Activated T-cell treated with anti-CD3 and anti-CD28 coated beads, Interleukin-2, amount 50 U/mL, for 24 hours (primary cell): ENCODE measurements around the gene SEMA5A.

Experiments used
- DNase-seq: peaks from one replicate; pipeline ENCODE4 v3.0.0-alpha.2; 2020
- H3K27ac Mint-ChIP-seq: 2 replicates; pipeline ENCODE4 v1.8.0; 2020; ENCODE audit warnings: mild to moderate bottlenecking, mixed read lengths
- H3K27me3 Mint-ChIP-seq: 2 replicates; pipeline ENCODE4 v1.8.0; 2020; ENCODE audit warnings: mixed read lengths
- H3K36me3 Mint-ChIP-seq: 2 replicates; pipeline ENCODE4 v1.8.0; 2020; ENCODE audit warnings: low read depth, mixed read lengths
- H3K4me1 Mint-ChIP-seq: 2 replicates; pipeline ENCODE4 v1.8.0; 2020; ENCODE audit warnings: low read depth, mixed read lengths
- H3K4me3 Mint-ChIP-seq: 2 replicates; pipeline ENCODE4 v1.8.0; 2020; ENCODE audit warnings: mild to moderate bottlenecking, moderate library complexity, mixed read lengths
- H3K9me3 Mint-ChIP-seq: 2 replicates; pipeline ENCODE4 v1.8.0; 2020; ENCODE audit warnings: mixed read lengths

The SEMA5A gene

GRCh38 chr5:9483779-9484178 lies 62.1 kb downstream of the SEMA5A start:
- Mint-ChIP-seq H3K27ac (no peak overlapping the region), H3K9me3 (peaks cover 8% of the 10 kb centered on the region), H3K4me3 (no peak overlapping the region), H3K36me3 (no peaks in the 10 kb centered on the region), H3K4me1 (no peaks in the 10 kb centered on the region), H3K27me3 (no peaks in the 10 kb centered on the region)
- no peak for DNase-seq

- H3K4me3 Mint-ChIP-seq = no peak overlapping the region
- peaks cover 12% of the 10 kb centered on the region for H3K9me3 Mint-ChIP-seq
- H3K27ac Mint-ChIP-seq = no peak overlapping the region
Observed at GRCh38 chr5:9483243-9483642, 62.6 kb downstream of the SEMA5A start.

GRCh38 chr5:9482381-9482780 lies 63.5 kb downstream of the SEMA5A start:
- no peak for DNase-seq
- H3K36me3 Mint-ChIP-seq = no peaks in the 10 kb centered on the region
- no peak overlapping the region for H3K27ac Mint-ChIP-seq
- H3K4me3 Mint-ChIP-seq = no peak overlapping the region
- no peaks in the 10 kb centered on the region for H3K27me3 Mint-ChIP-seq
- H3K9me3 Mint-ChIP-seq = peaks cover 13% of the 10 kb centered on the region
- no peaks in the 10 kb centered on the region for H3K4me1 Mint-ChIP-seq

More at GRCh38 chr5:9483243-9483642, 62.6 kb downstream of the SEMA5A start:
- no peak for DNase-seq
- no peaks in the 10 kb centered on the region for H3K36me3 Mint-ChIP-seq
- no peaks in the 10 kb centered on the region for H3K27me3 Mint-ChIP-seq
- no peaks in the 10 kb centered on the region for H3K4me1 Mint-ChIP-seq

- Mint-ChIP-seq H3K4me1 (no peaks in the 10 kb centered on the region), H3K27me3 (no peaks in the 10 kb centered on the region), H3K36me3 (no peaks in the 10 kb centered on the region), H3K4me3 (no peak overlapping the region), H3K9me3 (peaks cover 22% of the 10 kb centered on the region), H3K27ac (no peak overlapping the region)
- no peak for DNase-seq
Observed at GRCh38 chr5:9480499-9480898, 65.4 kb downstream of the SEMA5A start.

- no peak for DNase-seq
- H3K36me3 Mint-ChIP-seq = no peaks in the 10 kb centered on the region
- H3K9me3 Mint-ChIP-seq = peaks cover 22% of the 10 kb centered on the region
- H3K4me3 Mint-ChIP-seq = no peak overlapping the region
- H3K27me3 Mint-ChIP-seq = no peaks in the 10 kb centered on the region
- H3K4me1 Mint-ChIP-seq = no peaks in the 10 kb centered on the region
- no peak overlapping the region for H3K27ac Mint-ChIP-seq
Observed at GRCh38 chr5:9479990-9480389, 65.9 kb downstream of the SEMA5A start.

- H3K36me3 Mint-ChIP-seq = no peaks in the 10 kb centered on the region
- H3K4me3 Mint-ChIP-seq = no peak overlapping the region
- no peak for DNase-seq
- H3K9me3 Mint-ChIP-seq = peaks cover 24% of the 10 kb centered on the region
- H3K27ac Mint-ChIP-seq = no peak overlapping the region
- H3K27me3 Mint-ChIP-seq = no peaks in the 10 kb centered on the region
- no peaks in the 10 kb centered on the region for H3K4me1 Mint-ChIP-seq
Observed at GRCh38 chr5:9479361-9479760, 66.5 kb downstream of the SEMA5A start.

- Mint-ChIP-seq H3K36me3 (no peaks in the 10 kb centered on the region), H3K4me3 (no peak overlapping the region), H3K27ac (no peak overlapping the region), H3K9me3 (peaks cover 21% of the 10 kb centered on the region), H3K4me1 (no peaks in the 10 kb centered on the region), H3K27me3 (no peaks in the 10 kb centered on the region)
- DNase-seq = no peak
Observed at GRCh38 chr5:9477537-9477936, 68.3 kb downstream of the SEMA5A start.

- H3K27ac Mint-ChIP-seq = no peak overlapping the region
- H3K4me1 Mint-ChIP-seq = no peaks in the 10 kb centered on the region
- peaks cover 24% of the 10 kb centered on the region for H3K9me3 Mint-ChIP-seq
- no peaks in the 10 kb centered on the region for H3K36me3 Mint-ChIP-seq
- no peak overlapping the region for H3K4me3 Mint-ChIP-seq
- DNase-seq = no peak
- H3K27me3 Mint-ChIP-seq = no peaks in the 10 kb centered on the region
Observed at GRCh38 chr5:9474219-9475002, 71.5 kb downstream of the SEMA5A start.

GRCh38 chr5:9473624-9474023 lies 72.3 kb downstream of the SEMA5A start:
- Mint-ChIP-seq H3K27me3 (no peaks in the 10 kb centered on the region), H3K4me1 (no peaks in the 10 kb centered on the region), H3K9me3 (peaks cover 20% of the 10 kb centered on the region), H3K36me3 (no peaks in the 10 kb centered on the region), H3K4me3 (no peak overlapping the region), H3K27ac (no peak overlapping the region)
- no peak for DNase-seq

GRCh38 chr5:9470410-9470809 lies 75.5 kb downstream of the SEMA5A start:
- Mint-ChIP-seq H3K36me3 (no peaks in the 10 kb centered on the region), H3K9me3 (peaks cover 5% of the 10 kb centered on the region), H3K4me3 (no peak overlapping the region), H3K27ac (no peak overlapping the region), H3K27me3 (no peaks in the 10 kb centered on the region), H3K4me1 (no peaks in the 10 kb centered on the region)
- no peak for DNase-seq

GRCh38 chr5:9468060-9468388 lies 77.9 kb downstream of the SEMA5A start:
- Mint-ChIP-seq H3K4me1 (no peaks in the 10 kb centered on the region), H3K9me3 (peaks cover 3% of the 10 kb centered on the region), H3K27me3 (no peaks in the 10 kb centered on the region), H3K4me3 (no peak overlapping the region), H3K27ac (no peak overlapping the region), H3K36me3 (no peaks in the 10 kb centered on the region)
- no peak for DNase-seq

GRCh38 chr5:9467199-9468059 lies 78.4 kb downstream of the SEMA5A start:
- no peaks in the 10 kb centered on the region for H3K27me3 Mint-ChIP-seq
- DNase-seq = no peak
- peaks cover 3% of the 10 kb centered on the region for H3K9me3 Mint-ChIP-seq
- no peak overlapping the region for H3K4me3 Mint-ChIP-seq
- no peaks in the 10 kb centered on the region for H3K36me3 Mint-ChIP-seq
- H3K27ac Mint-ChIP-seq = no peak overlapping the region
- no peaks in the 10 kb centered on the region for H3K4me1 Mint-ChIP-seq

GRCh38 chr5:9466697-9467096 lies 79.2 kb downstream of the SEMA5A start:
- H3K27ac Mint-ChIP-seq = no peak overlapping the region
- H3K9me3 Mint-ChIP-seq = no peaks in the 10 kb centered on the region
- H3K27me3 Mint-ChIP-seq = no peaks in the 10 kb centered on the region
- no peak for DNase-seq
- no peaks in the 10 kb centered on the region for H3K4me1 Mint-ChIP-seq
- H3K36me3 Mint-ChIP-seq = no peaks in the 10 kb centered on the region
- no peak overlapping the region for H3K4me3 Mint-ChIP-seq

- Mint-ChIP-seq H3K27me3 (no peaks in the 10 kb centered on the region), H3K4me1 (no peaks in the 10 kb centered on the region), H3K27ac (no peak overlapping the region), H3K4me3 (no peak overlapping the region), H3K9me3 (peaks cover 2% of the 10 kb centered on the region), H3K36me3 (no peaks in the 10 kb centered on the region)
- no peak for DNase-seq
Observed at GRCh38 chr5:9464478-9464877, 81.4 kb downstream of the SEMA5A start.

- no peaks in the 10 kb centered on the region for H3K4me1 Mint-ChIP-seq
- H3K9me3 Mint-ChIP-seq = peaks cover 5% of the 10 kb centered on the region
- no peaks in the 10 kb centered on the region for H3K36me3 Mint-ChIP-seq
- no peak for DNase-seq
- no peaks in the 10 kb centered on the region for H3K27me3 Mint-ChIP-seq
- no peak overlapping the region for H3K27ac Mint-ChIP-seq
- H3K4me3 Mint-ChIP-seq = no peak overlapping the region
Observed at GRCh38 chr5:9462109-9462508, 83.8 kb downstream of the SEMA5A start.
